C4-2B (cell line): Measurements from ENCODE around the gene NEB.

Experiments used
- H3K27ac ChIP-seq: fragments of 450-650 bp; 2 replicates; pipeline ENCODE4 v1.5.1; 2017
- CTCF ChIP-seq: fragments of 450-650 bp; conservative IDR thresholded peaks from 2 replicates; pipeline ENCODE4 v1.5.1; 2017; ENCODE audit warnings: mild to moderate bottlenecking
- ZFX ChIP-seq: fragments of 450-650 bp; IDR thresholded peaks from 2 replicates; pipeline ENCODE4 v1.6.1; 2017

Gene NEB

GRCh38 chr2:151691631-151692030 is 42.6 kb downstream of the NEB start:
- no peak; the same call in 1 of the 2 replicates for TF ChIP-seq CTCF
- TF ChIP-seq ZFX = no peak

GRCh38 chr2:151688719-151689118 is 45.6 kb downstream of the NEB start:
- no peak overlapping the region for H3K27ac ChIP-seq
- no peak for TF ChIP-seq CTCF
- TF ChIP-seq ZFX = no peak

More at GRCh38 chr2:151691631-151692030, 42.6 kb downstream of the NEB start:
- no peak overlapping the region for H3K27ac ChIP-seq

- H3K27ac ChIP-seq = no peak overlapping the region
- no peak for TF ChIP-seq ZFX
- no peak for TF ChIP-seq CTCF
Measured at GRCh38 chr2:151682459-151683003, 51.7 kb downstream of the NEB start.

- TF ChIP-seq ZFX (no peak), CTCF (no peak)
- H3K27ac ChIP-seq = no peak overlapping the region
Measured at GRCh38 chr2:151681051-151681450, 53.2 kb downstream of the NEB start.

GRCh38 chr2:151679994-151680393 is 54.3 kb downstream of the NEB start:
- no peak overlapping the region for H3K27ac ChIP-seq
- TF ChIP-seq CTCF (no peak), ZFX (no peak)

GRCh38 chr2:151678849-151679248 is 55.4 kb downstream of the NEB start:
- no peak overlapping the region for H3K27ac ChIP-seq
- TF ChIP-seq ZFX (no peak), CTCF (no peak)

GRCh38 chr2:151673016-151673415 is 61.3 kb downstream of the NEB start:
- TF ChIP-seq ZFX (no peak), CTCF (no peak)
- H3K27ac ChIP-seq = no peak overlapping the region
